Right lobe of liver (tissue), 4 donors: Measurements from ENCODE around the gene EIF5B.

ENCODE experiments used
- POLR2A ChIP-seq: fragments of 450-650 bp; IDR thresholded peaks from one replicate; pipeline ENCODE4 v1.6.1; 2017; ENCODE audit warnings: antibody characterized with exemption, mild to moderate bottlenecking
- TF ChIP-seq, protein P1 (sequence below), 4 donors: fragments of 200-600 bp in 3 of 4; fragments of 450-650 bp in 1 of 4; IDR thresholded peaks; one replicate each; pipeline versions ENCODE4 v1.5.1 to v1.8.0; 2016 to 2022; ENCODE audit warnings: antibody characterized with exemption in 4 of 4, mild to moderate bottlenecking in 2 of 4
- donor health status: DM: no; HTN: no; CAD: no.
- donor health status: DM: no; HTN: no; CAD: no.
- donor health status: DM: no; HTN: yes; CAD: no.

DNA sequence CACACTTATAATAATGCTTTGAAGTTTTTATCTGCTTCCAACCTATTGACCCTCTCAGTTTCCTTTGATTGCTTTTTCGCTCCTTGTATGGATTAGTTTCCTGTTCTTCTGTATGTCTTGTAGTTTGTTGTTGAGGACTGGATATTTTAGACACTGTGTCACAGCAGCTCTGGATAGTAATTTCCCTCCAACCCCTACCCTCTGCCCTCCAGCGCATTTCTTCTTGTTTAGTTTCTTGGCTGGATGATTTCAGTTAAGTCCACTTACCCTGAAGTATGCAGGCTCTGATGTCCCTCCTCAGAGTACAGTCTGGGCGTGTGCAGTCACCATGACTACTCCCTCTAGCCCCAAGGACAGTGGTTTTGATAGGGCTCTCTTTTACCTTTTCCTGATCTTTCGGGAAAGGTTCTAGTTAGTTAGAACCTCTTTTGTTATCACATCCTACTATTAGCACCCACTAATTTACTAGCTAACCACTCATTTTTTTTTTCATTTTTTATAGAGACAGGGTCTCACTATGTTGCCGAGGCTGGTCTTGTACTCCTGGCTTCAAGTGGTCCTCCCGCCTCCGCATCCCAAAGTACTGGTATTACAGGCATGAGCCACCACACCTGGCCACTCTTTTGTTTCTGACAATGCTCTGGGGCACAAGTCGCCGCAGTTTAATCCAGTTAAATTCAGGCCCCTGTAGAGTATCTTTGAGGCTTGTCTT is 19.9 kb upstream of the EIF5B start:
- TF ChIP-seq, protein P1, sequence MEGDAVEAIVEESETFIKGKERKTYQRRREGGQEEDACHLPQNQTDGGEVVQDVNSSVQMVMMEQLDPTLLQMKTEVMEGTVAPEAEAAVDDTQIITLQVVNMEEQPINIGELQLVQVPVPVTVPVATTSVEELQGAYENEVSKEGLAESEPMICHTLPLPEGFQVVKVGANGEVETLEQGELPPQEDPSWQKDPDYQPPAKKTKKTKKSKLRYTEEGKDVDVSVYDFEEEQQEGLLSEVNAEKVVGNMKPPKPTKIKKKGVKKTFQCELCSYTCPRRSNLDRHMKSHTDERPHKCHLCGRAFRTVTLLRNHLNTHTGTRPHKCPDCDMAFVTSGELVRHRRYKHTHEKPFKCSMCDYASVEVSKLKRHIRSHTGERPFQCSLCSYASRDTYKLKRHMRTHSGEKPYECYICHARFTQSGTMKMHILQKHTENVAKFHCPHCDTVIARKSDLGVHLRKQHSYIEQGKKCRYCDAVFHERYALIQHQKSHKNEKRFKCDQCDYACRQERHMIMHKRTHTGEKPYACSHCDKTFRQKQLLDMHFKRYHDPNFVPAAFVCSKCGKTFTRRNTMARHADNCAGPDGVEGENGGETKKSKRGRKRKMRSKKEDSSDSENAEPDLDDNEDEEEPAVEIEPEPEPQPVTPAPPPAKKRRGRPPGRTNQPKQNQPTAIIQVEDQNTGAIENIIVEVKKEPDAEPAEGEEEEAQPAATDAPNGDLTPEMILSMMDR (IDR thresholded peaks at IDR 0.05): no peak
- TF ChIP-seq POLR2A: no peak
